HCT116 (cell line): Measurements from ENCODE around the gene CHD9NB. TPM values are rescaled to one million over a fixed set of nuclear protein-coding genes. Genes with fewer than 3 reads are reported as not detected.

Experiments
- ATAC-seq: fragments of 200-7000 bp; cut with Tn5 transposase; 2 replicates; pipeline ENCODE4 v1.9.1; 2020; ENCODE audit warnings: mild to moderate bottlenecking, moderate library complexity
- BruUV-seq: library from RNA; stranded (reverse); fragments of 400-500 nt; replicated peaks from 2 replicates; lab custom pipeline; 2021; lab: Mats Ljungman, UMichigan
- CTCF ChIA-PET: fragments of 300-600 bp; sonication (Branson Sonifier 250); formaldehyde crosslinking; loops from one replicate; lab custom pipeline; 2021; ENCODE audit warnings: antibody characterized with exemption; lab: Charles Lee
- POLR2A ChIA-PET: fragments of 300-600, 350-600 bp; sonication (Branson Sonifier 250); formaldehyde crosslinking; loops from one replicate; lab custom pipeline; 2021; ENCODE audit warnings: antibody characterized with exemption; lab: Charles Lee
- RAD21 ChIA-PET, 2 experiments: fragments of 300-600 bp; sonication (Branson Sonifier 250); formaldehyde crosslinking; loops; one replicate each; lab custom pipeline; 2023; ENCODE audit warnings: low total read pairs in 2 of 2; ENCODE audit not compliant: uncharacterized antibody in 2 of 2, unreplicated experiment in 2 of 2, low non-redundant PET in 1 of 2; lab: Charles Lee
- DNase-seq: peaks from one replicate; pipeline ENCODE4 v3.0.0-alpha.2; 2010; ENCODE audit warnings: low read depth, low spot score
- H2AFZ ChIP-seq: fragments of 200-600 bp; shearing (Covaris generic), sonication (generic); 2 replicates; pipeline ENCODE4 v1.6.1; 2017; ENCODE audit warnings: low read depth, mixed run types, mixed read lengths, antibody characterized with exemption, low read length; ENCODE audit not compliant: poor library complexity, severe bottlenecking
- H3K27ac ChIP-seq: 2 replicates; pipeline ENCODE4 v1.5.1; 2012; ENCODE audit warnings: low read depth, low read length
- H3K27me3 ChIP-seq: fragments of 200-600 bp; sonication (generic); 2 replicates; pipeline ENCODE4 v1.6.1; 2016; ENCODE audit warnings: mixed run types, low read length, mixed read lengths; ENCODE audit not compliant: insufficient read depth
- H3K36me3 ChIP-seq, 2 experiments: fragments of 200-500 bp in 1 of 2; fragments of 200-600 bp in 1 of 2; sonication (Bioruptor generic) in 1 of 2; sonication (generic) in 1 of 2; 2 replicates each; pipeline versions ENCODE4 v1.5.1 to v1.6.1; 2014 to 2016; ENCODE audit warnings: low read length in 2 of 2, inconsistent platforms in 1 of 2, mixed read lengths in 1 of 2, mixed run types in 1 of 2; ENCODE audit not compliant: insufficient read depth in 2 of 2, control insufficient read depth in 1 of 2
- H3K4me1 ChIP-seq, 2 experiments: fragments of 200-600 bp in 1 of 2; sonication (generic) in 1 of 2; 2 replicates each; pipeline versions ENCODE4 v1.5.1 to v1.6.1; 2012 to 2017; ENCODE audit warnings: low read length in 2 of 2, inconsistent platforms in 1 of 2, mild to moderate bottlenecking in 1 of 2, mixed read lengths in 1 of 2, mixed run types in 1 of 2, moderate library complexity in 1 of 2; ENCODE audit not compliant: insufficient read depth in 2 of 2, control insufficient read depth in 1 of 2
- H3K4me2 ChIP-seq: fragments of 200-600 bp; sonication (generic); 2 replicates; pipeline ENCODE4 v1.6.1; 2017; ENCODE audit warnings: mixed run types, low read length, mixed read lengths
- H3K4me3 ChIP-seq, 2 experiments: fragments of 200-600 bp in 1 of 2; sonication (generic) in 1 of 2; replicated peaks in 1 of 2; 2 replicates each; pipeline ENCODE4 v1.5.1; 2011 to 2016; ENCODE audit warnings: low read length in 2 of 2, control low read depth in 1 of 2, low read depth in 1 of 2, mild to moderate bottlenecking in 1 of 2, mixed read lengths in 1 of 2, mixed run types in 1 of 2
- H3K79me2 ChIP-seq: fragments of 200-600 bp; sonication (generic); 2 replicates; pipeline ENCODE4 v1.6.1; 2017; ENCODE audit warnings: mild to moderate bottlenecking, mixed run types, low read length, moderate library complexity, mixed read lengths; ENCODE audit not compliant: insufficient read depth
- H3K9ac ChIP-seq: fragments of 200-600 bp; sonication (generic); 2 replicates; pipeline ENCODE4 v1.6.1; 2016; ENCODE audit warnings: low read length, mixed read lengths
- H3K9me2 ChIP-seq: fragments of 200-600 bp; sonication (generic), shearing (Covaris generic); 2 replicates; pipeline ENCODE4 v1.6.1; 2017; ENCODE audit warnings: mixed run types, mild to moderate bottlenecking, moderate library complexity; ENCODE audit not compliant: insufficient read depth
- H3K9me3 ChIP-seq, 2 experiments: fragments of 200-500 bp in 1 of 2; fragments of 200-600 bp in 1 of 2; sonication (Bioruptor generic) in 1 of 2; sonication (generic) in 1 of 2; 2 replicates each; pipeline ENCODE4 v1.6.1; 2014 to 2017; ENCODE audit warnings: low read length in 2 of 2, mixed read lengths in 2 of 2, inconsistent platforms in 1 of 2, low read depth in 1 of 2, mild to moderate bottlenecking in 1 of 2, mixed run types in 1 of 2, moderate library complexity in 1 of 2; ENCODE audit not compliant: control insufficient read depth in 1 of 2, insufficient read depth in 1 of 2
- H4K20me1 ChIP-seq: fragments of 200-600 bp; sonication (generic), shearing (Covaris generic); 2 replicates; pipeline ENCODE4 v1.6.1; 2017; ENCODE audit warnings: mixed run types, mild to moderate bottlenecking, moderate library complexity; ENCODE audit not compliant: insufficient read depth
- ATF3 ChIP-seq: IDR thresholded peaks from 2 replicates; pipeline ENCODE4 v1.6.1; 2012
- CBX3 ChIP-seq: IDR thresholded peaks from 2 replicates; pipeline ENCODE4 v1.6.1; 2012; ENCODE audit warnings: low read depth
- EZH2phosphoT487 ChIP-seq: fragments of 200-600 bp; IDR thresholded peaks from 2 replicates; pipeline ENCODE4 v1.6.1; 2018; ENCODE audit warnings: antibody characterized with exemption, borderline replicate concordance
- MAX ChIP-seq: IDR thresholded peaks from 2 replicates; pipeline ENCODE4 v1.6.1; 2012
- RAD21 ChIP-seq: IDR thresholded peaks from 2 replicates; pipeline ENCODE4 v1.6.1; 2012; ENCODE audit warnings: low read depth, mild to moderate bottlenecking
- REST ChIP-seq: IDR thresholded peaks from 2 replicates; pipeline ENCODE4 v1.6.1; 2012; ENCODE audit warnings: low read depth
- SP1 ChIP-seq: IDR thresholded peaks from 2 replicates; pipeline ENCODE4 v1.6.1; 2012; ENCODE audit warnings: low read depth
- SRF ChIP-seq: IDR thresholded peaks from 2 replicates; pipeline ENCODE4 v1.6.1; 2012; ENCODE audit warnings: low read depth
- TCF7L2 ChIP-seq: IDR thresholded peaks from 2 replicates; pipeline ENCODE4 v1.7.0; 2011; ENCODE audit warnings: borderline replicate concordance, inconsistent platforms; ENCODE audit not compliant: insufficient read depth, insufficient read length; ENCODE audit errors: extremely low read depth
- ZFX ChIP-seq: fragments of 450-650 bp; IDR thresholded peaks from 2 replicates; pipeline ENCODE4 v1.6.1; 2017
- intact Hi-C: fragments of 100-400 bp; cut with micrococcal nuclease; formaldehyde crosslinking; loops from 2 replicates; pipeline ENCODE4 v1.10.0; 2022
- total RNA-seq: library from RNA; stranded (reverse); gene quantifications from one replicate; pipeline ENCODE4 v1.2.1, GENCODE V29; 2021; ENCODE audit not compliant: unreplicated experiment

CHD9NB gene
- total RNA-seq, 1 experiment from 2014 or later, result 1.2 TPM

DNA sequence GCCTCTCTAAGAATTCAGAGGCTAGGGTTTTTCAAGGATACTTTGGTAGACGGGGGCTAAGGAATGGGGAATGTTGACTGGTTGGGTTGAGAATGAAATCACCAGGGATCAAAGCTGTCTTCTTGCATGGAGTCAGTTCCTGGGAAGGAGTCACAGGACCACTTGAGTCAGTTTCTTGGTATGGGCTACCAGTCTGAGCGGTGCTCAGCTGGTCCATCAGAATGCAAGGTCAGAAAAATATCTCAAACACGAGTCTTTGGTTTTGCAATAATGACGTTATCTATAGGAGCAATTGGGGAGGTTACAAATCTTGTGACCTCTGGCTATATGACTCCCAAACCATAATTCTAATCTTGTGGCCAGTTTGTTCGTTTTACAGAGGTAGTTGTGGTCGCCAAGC lies 18.4 kb downstream of the CHD9NB start:
- no TSS peak for BruUV-seq
- POLR2A ChIA-PET, result no interaction called here
- Histone ChIP-seq H3K27ac (no peak overlapping the region), H3K27me3 (no peaks in the 10 kb centered on the region), H3K4me1 (no peaks in the 10 kb centered on the region), H2AFZ (no peak overlapping the region), H3K9me3 (peaks cover 0 to 6% of the 10 kb centered on the region in 2 experiments; a peak in 2 of 4 replicates), H3K4me2 (no peak overlapping the region), H4K20me1 (no peaks in the 10 kb centered on the region), H3K9ac (no peak overlapping the region), H3K9me2 (no peaks in the 10 kb centered on the region), H3K36me3 (no peaks in the 10 kb centered on the region), H3K4me3 (no peak overlapping the region), H3K79me2 (no peaks in the 10 kb centered on the region)
- TF ChIP-seq MAX, result no peak
- ATAC-seq, result no peak
- no peak for DNase-seq
- CTCF ChIA-PET, result no interaction called here
- RAD21 ChIA-PET, result no interaction called here
- intact Hi-C loops, result no loop called here

DNA sequence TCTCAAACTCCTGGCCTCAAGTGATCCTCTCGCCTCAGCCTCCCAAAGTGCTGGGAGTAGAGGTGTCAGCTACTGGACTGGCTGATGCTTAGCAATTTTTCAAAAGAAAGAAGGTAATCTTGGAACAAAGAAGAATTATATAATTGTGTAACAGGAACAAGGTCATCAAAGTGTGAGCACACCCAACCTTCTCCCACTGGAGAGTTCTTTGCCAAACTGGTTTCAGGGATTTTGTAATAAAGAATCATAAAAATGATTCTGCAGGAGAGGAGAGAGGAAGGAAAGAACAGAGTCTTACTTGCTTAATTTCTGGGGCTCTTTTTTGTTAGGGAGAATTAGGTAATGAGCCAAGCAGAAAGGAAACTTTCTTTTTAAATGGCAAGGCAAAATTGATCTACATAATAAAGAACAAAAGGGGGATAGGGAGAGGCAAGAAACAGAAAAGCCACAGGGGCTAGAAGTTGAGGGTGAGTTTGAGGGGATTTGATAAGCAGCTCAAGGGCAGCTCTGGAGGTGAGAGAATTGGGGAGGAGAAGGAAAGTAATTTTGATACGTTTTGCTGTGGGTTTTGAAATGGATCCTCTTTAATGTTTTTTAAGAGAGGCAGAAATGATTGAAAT lies 21.3 kb downstream of the CHD9NB start:
- ChIA-PET RAD21 (no interaction called here), POLR2A (no interaction called here)
- Histone ChIP-seq H2AFZ (no peak overlapping the region), H3K27ac (no peak overlapping the region), H3K27me3 (no peaks in the 10 kb centered on the region), H3K9me3 (peaks cover 0 to 6% of the 10 kb centered on the region in 2 experiments; a peak in 2 of 4 replicates), H3K4me1 (no peaks in the 10 kb centered on the region), H3K79me2 (no peaks in the 10 kb centered on the region), H4K20me1 (no peaks in the 10 kb centered on the region), H3K4me3 (no peak overlapping the region), H3K4me2 (no peak overlapping the region), H3K9me2 (no peaks in the 10 kb centered on the region)
- no TSS peak for BruUV-seq
- intact Hi-C loops, result no loop called here
- no peak for TF ChIP-seq SP1
- no peak for TF ChIP-seq EZH2phosphoT487
- TF ChIP-seq CBX3, result no peak
- TF ChIP-seq SRF, result no peak
- TF ChIP-seq RAD21, result no peak
- TF ChIP-seq ATF3, result no peak
- TF ChIP-seq TCF7L2, result no peak
- TF ChIP-seq REST, result no peak
- no peak for TF ChIP-seq ZFX
- TF ChIP-seq, all 23 proteins: peak for 0
- ATAC-seq (no peak), DNase-seq (no peak)
- CTCF ChIA-PET, result no interaction called here
- Histone ChIP-seq H3K36me3 (no peaks in the 10 kb centered on the region), H3K9ac (no peak overlapping the region)
